Spinal cord (tissue), 10 donors: ENCODE data around the gene MIA3. TPM values are rescaled to one million over a fixed set of nuclear protein-coding genes. Genes with fewer than 3 reads are reported as not detected.

Experiments
- DNase-seq, 6 donors: peaks; one replicate each; pipeline versions ENCODE4 v3.0.0 to v3.0.0-alpha.2; 2013 to 2015; ENCODE audit warnings: low spot score in 6 of 6, low read depth in 4 of 6
- H3K27ac ChIP-seq: one replicate; pipeline ENCODE4 v1.5.1; 2013; ENCODE audit warnings: low read depth, low read length, control low read depth
- H3K27me3 ChIP-seq: one replicate; pipeline ENCODE4 v1.6.1; 2013; ENCODE audit warnings: low read length; ENCODE audit not compliant: control insufficient read depth, insufficient read depth
- H3K36me3 ChIP-seq: one replicate; pipeline ENCODE4 v1.6.1; 2013; ENCODE audit warnings: low read length; ENCODE audit not compliant: control insufficient read depth, insufficient read depth
- H3K4me1 ChIP-seq: one replicate; pipeline ENCODE4 v1.6.1; 2013; ENCODE audit warnings: low read length; ENCODE audit not compliant: control insufficient read depth, insufficient read depth
- H3K4me3 ChIP-seq: one replicate; pipeline ENCODE4 v1.5.1; 2013; ENCODE audit warnings: low read depth, low read length, control low read depth
- H3K9me3 ChIP-seq: one replicate; pipeline ENCODE4 v1.6.1; 2013; ENCODE audit warnings: low read length; ENCODE audit not compliant: control insufficient read depth, insufficient read depth
- WGBS: methylation state at CpG from one replicate; pipeline ENCODE4 v1.1.5; 2013; ENCODE audit warnings: missing lambda C conversion rate; ENCODE audit not compliant: insufficient coverage; 5-methylcytosine and 5-hydroxymethylcytosine counted together
- polyA plus RNA-seq, 2 donors: library from polyadenylated mRNA; unstranded; fragments of 120-200 nt; gene quantifications; one replicate each; pipeline ENCODE4 v1.2.1, GENCODE V29; 2013; ENCODE audit not compliant: insufficient read length in 2 of 2
- total RNA-seq, 2 donors: library from RNA; depleted of rRNA in 1 of 2; stranded (reverse); fragments of 120-200 nt in 1 of 2; fragments of >200 nt in 1 of 2; gene quantifications; one replicate each; pipeline versions ENCODE4 v1.2.3 to v1.2.4, GENCODE V29; 2013 to 2014
- donor health status: healthy.

The MIA3 gene
- total and polyA plus RNA-seq, 4 donors = 65.8 to 119 (median 90.5) TPM

- 88% methylated on average over 1 of the region's 1 CpG for WGBS
- Histone ChIP-seq H3K27me3 (no peaks in the 10 kb centered on the region), H3K4me3 (no peak overlapping the region), H3K36me3 (peaks cover 5% of the 10 kb centered on the region), H3K27ac (no peak overlapping the region), H3K9me3 (no peaks in the 10 kb centered on the region), H3K4me1 (no peaks in the 10 kb centered on the region)
- DNase-seq = no peak
Measured at GRCh38 chr1:222691016-222691415, 73.1 kb downstream of the MIA3 start.

GRCh38 chr1:222694927-222695326 lies 77.0 kb downstream of the MIA3 start:
- H3K4me1 ChIP-seq = no peaks in the 10 kb centered on the region

GRCh38 chr1:222696741-222697140 lies 78.8 kb downstream of the MIA3 start:
- H3K9me3 ChIP-seq = no peaks in the 10 kb centered on the region
- H3K27me3 ChIP-seq = no peaks in the 10 kb centered on the region
- H3K27ac ChIP-seq = no peak overlapping the region
- WGBS = 100% methylated on average over 4 of the region's 8 CpGs
- H3K4me3 ChIP-seq = no peak overlapping the region
- no peaks in the 10 kb centered on the region for H3K4me1 ChIP-seq
- no peak for DNase-seq
- H3K36me3 ChIP-seq = peaks cover 14% of the 10 kb centered on the region

More at GRCh38 chr1:222694927-222695326, 77.0 kb downstream of the MIA3 start:
- DNase-seq = no peak
- H3K4me3 ChIP-seq = no peak overlapping the region
- peaks cover 3% of the 10 kb centered on the region for H3K36me3 ChIP-seq
- H3K9me3 ChIP-seq = no peaks in the 10 kb centered on the region
- 94% methylated on average over 4 of the region's 5 CpGs for WGBS
- H3K27ac ChIP-seq = no peak overlapping the region
- H3K27me3 ChIP-seq = no peaks in the 10 kb centered on the region

- Histone ChIP-seq H3K36me3 (peaks cover 14% of the 10 kb centered on the region), H3K27ac (no peak overlapping the region)
Measured at GRCh38 chr1:222697203-222697602, 79.3 kb downstream of the MIA3 start.

GRCh38 chr1:222697826-222698225 lies 79.9 kb downstream of the MIA3 start:
- Histone ChIP-seq H3K27ac (no peak overlapping the region), H3K4me3 (no peak overlapping the region), H3K4me1 (no peaks in the 10 kb centered on the region), H3K9me3 (no peaks in the 10 kb centered on the region), H3K27me3 (no peaks in the 10 kb centered on the region), H3K36me3 (peaks cover 14% of the 10 kb centered on the region)
- WGBS = no CpG with 5 or more reads among the region's 2 CpGs
- no peak for DNase-seq

More at GRCh38 chr1:222697203-222697602, 79.3 kb downstream of the MIA3 start:
- Histone ChIP-seq H3K9me3 (no peaks in the 10 kb centered on the region), H3K4me1 (no peaks in the 10 kb centered on the region), H3K27me3 (no peaks in the 10 kb centered on the region), H3K4me3 (no peak overlapping the region)
- DNase-seq = no peak
- no CpG with 5 or more reads among the region's 2 CpGs for WGBS

- no peaks in the 10 kb centered on the region for H3K27me3 ChIP-seq
- H3K27ac ChIP-seq = no peak overlapping the region
- peaks cover 14% of the 10 kb centered on the region for H3K36me3 ChIP-seq
- no peak overlapping the region for H3K4me3 ChIP-seq
- H3K9me3 ChIP-seq = peaks cover 3% of the 10 kb centered on the region
- no peaks in the 10 kb centered on the region for H3K4me1 ChIP-seq
- WGBS = 100% methylated on average over 1 of the region's 4 CpGs
- DNase-seq = no peak
Measured at GRCh38 chr1:222702210-222702609, 84.3 kb downstream of the MIA3 start.

- peaks cover 3% of the 10 kb centered on the region for H3K9me3 ChIP-seq
- no peak for DNase-seq
- H3K27me3 ChIP-seq = no peaks in the 10 kb centered on the region
- H3K4me3 ChIP-seq = no peak overlapping the region
- H3K36me3 ChIP-seq = peaks cover 13% of the 10 kb centered on the region
- H3K27ac ChIP-seq = no peak overlapping the region
- WGBS = no CpG with 5 or more reads among the region's 1 CpG
- no peaks in the 10 kb centered on the region for H3K4me1 ChIP-seq
Measured at GRCh38 chr1:222704260-222704659, 86.4 kb downstream of the MIA3 start.

- DNase-seq = no peak
- no peak overlapping the region for H3K27ac ChIP-seq
- H3K27me3 ChIP-seq = no peaks in the 10 kb centered on the region
- WGBS = no CpG with 5 or more reads among the region's 4 CpGs
- no peak overlapping the region for H3K4me3 ChIP-seq
- peaks cover 2% of the 10 kb centered on the region for H3K36me3 ChIP-seq
- peaks cover 4% of the 10 kb centered on the region for H3K4me1 ChIP-seq
- peaks cover 3% of the 10 kb centered on the region for H3K9me3 ChIP-seq
Measured at GRCh38 chr1:222706815-222707214, 88.9 kb downstream of the MIA3 start.

GRCh38 chr1:222709700-222710153 lies 91.8 kb downstream of the MIA3 start:
- peaks cover 11% of the 10 kb centered on the region for H3K4me1 ChIP-seq
- H3K27ac ChIP-seq = no peak overlapping the region
- H3K27me3 ChIP-seq = no peaks in the 10 kb centered on the region
- no peak overlapping the region for H3K4me3 ChIP-seq
- WGBS = 65% methylated on average over 3 of the region's 5 CpGs
- H3K9me3 ChIP-seq = no peaks in the 10 kb centered on the region
- DNase-seq = no peak
- H3K36me3 ChIP-seq = peaks cover 2% of the 10 kb centered on the region

- no peaks in the 10 kb centered on the region for H3K9me3 ChIP-seq
- peaks cover 6% of the 10 kb centered on the region for H3K36me3 ChIP-seq
- H3K4me3 ChIP-seq = peak overlapping the region; percentile 94
- H3K27ac ChIP-seq = peak overlapping the region; percentile 99
- peaks cover 11% of the 10 kb centered on the region for H3K4me1 ChIP-seq
- no peaks in the 10 kb centered on the region for H3K27me3 ChIP-seq
- WGBS = 0% methylated on average over 23 of the region's 42 CpGs
- peak in 5 of 6 donors; percentile 17 to 68 (median 31) for DNase-seq
Measured at GRCh38 chr1:222711319-222712252, 93.7 kb downstream of the MIA3 start.
